IMR-90 (cell line): ENCODE results near the gene NPHS1. TPM values are rescaled to one million over a fixed set of nuclear protein-coding genes. Genes with fewer than 3 reads are reported as not detected.

Source experiments
- ATAC-seq: fragments of 200-7000 bp; cut with Tn5 transposase; 2 replicates; pipeline ENCODE4 v1.9.1; 2020; ENCODE audit warnings: low read depth, mild to moderate bottlenecking, moderate library complexity
- BruUV-seq: library from RNA; stranded (reverse); fragments of 400-500 nt; replicated peaks from 2 replicates; lab custom pipeline; 2021; lab: Mats Ljungman, UMichigan
- CTCF ChIA-PET: fragments of 300-600 bp; formaldehyde crosslinking; extraction: SDS; loops from one replicate; lab custom pipeline; 2021; ENCODE audit warnings: antibody characterized with exemption; lab: Yijun Ruan, JAX
- POLR2A ChIA-PET: fragments of 300-600 bp; sonication (Branson Sonifier 250); formaldehyde crosslinking; loops from one replicate; lab custom pipeline; 2022; ENCODE audit warnings: antibody characterized with exemption; ENCODE audit not compliant: unreplicated experiment; lab: Charles Lee
- DNase-seq: peaks from one replicate; pipeline ENCODE4 v3.0.0; 2013
- H2AFZ ChIP-seq: replicated peaks from 2 replicates; pipeline ENCODE3; 2013; ENCODE audit warnings: low read length, mild to moderate bottlenecking; ENCODE audit not compliant: poor library complexity
- H2AK5ac ChIP-seq: 2 replicates; pipeline ENCODE4 v1.6.1; 2013; ENCODE audit warnings: low read depth, low read length, inconsistent platforms
- H2AK9ac ChIP-seq: replicated peaks from 2 replicates; pipeline ENCODE3; 2013; ENCODE audit warnings: mild to moderate bottlenecking, low read depth, low read length, moderate library complexity; ENCODE audit not compliant: poor library complexity
- H2BK120ac ChIP-seq: 2 replicates; pipeline ENCODE4 v1.6.1; 2013; ENCODE audit warnings: low read depth, low read length, inconsistent platforms
- H2BK15ac ChIP-seq: 3 replicates; pipeline ENCODE4 v1.6.1; 2013; ENCODE audit warnings: low read depth, low read length, inconsistent platforms
- H2BK20ac ChIP-seq: 2 replicates; pipeline ENCODE4 v1.6.1; 2013; ENCODE audit warnings: low read depth, mild to moderate bottlenecking, inconsistent platforms, low read length, moderate library complexity
- H2BK5ac ChIP-seq: 2 replicates; pipeline ENCODE4 v1.6.1; 2013; ENCODE audit warnings: mild to moderate bottlenecking, low read depth, low read length, inconsistent platforms; ENCODE audit not compliant: poor library complexity, severe bottlenecking
- H3K14ac ChIP-seq: replicated peaks from 2 replicates; pipeline ENCODE4 v1.6.1; 2013; ENCODE audit warnings: low read depth, low read length, inconsistent platforms
- H3K18ac ChIP-seq: 2 replicates; pipeline ENCODE4 v1.6.1; 2013; ENCODE audit warnings: low read depth, low read length, control low read depth
- H3K23ac ChIP-seq: 2 replicates; pipeline ENCODE4 v1.6.1; 2013; ENCODE audit warnings: low read depth, low read length, inconsistent platforms
- H3K27ac ChIP-seq: 2 replicates; pipeline ENCODE4 v1.5.1; 2013; ENCODE audit warnings: mild to moderate bottlenecking, control low read depth, low read length; ENCODE audit not compliant: insufficient read depth
- H3K27me3 ChIP-seq: 2 replicates; pipeline ENCODE4 v1.6.1; 2013; ENCODE audit warnings: low read length; ENCODE audit not compliant: control insufficient read depth, insufficient read depth
- H3K36me3 ChIP-seq: 2 replicates; pipeline ENCODE4 v1.6.1; 2013; ENCODE audit warnings: low read length, mixed read lengths; ENCODE audit not compliant: control insufficient read depth, insufficient read depth
- H3K4ac ChIP-seq: 2 replicates; pipeline ENCODE4 v1.6.1; 2013; ENCODE audit warnings: low read depth, low read length, inconsistent platforms
- H3K4me1 ChIP-seq: 2 replicates; pipeline ENCODE4 v1.6.1; 2013; ENCODE audit warnings: low read length, mixed read lengths; ENCODE audit not compliant: control insufficient read depth, insufficient read depth
- H3K4me2 ChIP-seq: 2 replicates; pipeline ENCODE4 v1.6.1; 2013; ENCODE audit warnings: low read depth, mild to moderate bottlenecking, control low read depth, low read length, moderate library complexity
- H3K4me3 ChIP-seq: 2 replicates; pipeline ENCODE4 v1.5.1; 2013; ENCODE audit warnings: low read depth, mild to moderate bottlenecking, control low read depth, low read length, moderate library complexity; ENCODE audit not compliant: insufficient read depth
- H3K56ac ChIP-seq: 2 replicates; pipeline ENCODE4 v1.6.1; 2013; ENCODE audit warnings: low read length, inconsistent platforms; ENCODE audit not compliant: insufficient read depth; ENCODE audit errors: extremely low read depth
- H3K79me1 ChIP-seq, 2 experiments: 2 replicates each; pipeline ENCODE4 v1.6.1; 2013; ENCODE audit warnings: low read length in 2 of 2, inconsistent platforms in 1 of 2, low read depth in 1 of 2
- H3K9ac ChIP-seq: 2 replicates; pipeline ENCODE4 v1.6.1; 2013; ENCODE audit warnings: low read depth, low read length, control low read depth
- H3K9me1 ChIP-seq: 2 replicates; pipeline ENCODE4 v1.6.1; 2013; ENCODE audit warnings: low read length, inconsistent platforms; ENCODE audit not compliant: insufficient read depth
- H3K9me3 ChIP-seq: 2 replicates; pipeline ENCODE4 v1.6.1; 2013; ENCODE audit warnings: low read length; ENCODE audit not compliant: control insufficient read depth, insufficient read depth
- H4K20me1 ChIP-seq: 2 replicates; pipeline ENCODE4 v1.6.1; 2013; ENCODE audit warnings: low read length, inconsistent platforms; ENCODE audit not compliant: insufficient read depth
- H4K5ac ChIP-seq: 2 replicates; pipeline ENCODE4 v1.6.1; 2013; ENCODE audit warnings: mild to moderate bottlenecking, low read depth, low read length, control low read depth
- H4K8ac ChIP-seq, 2 experiments: 2 replicates each; pipeline ENCODE4 v1.6.1; 2013; ENCODE audit warnings: low read depth in 2 of 2, low read length in 2 of 2, control low read depth in 1 of 2, inconsistent platforms in 1 of 2
- H4K91ac ChIP-seq: 2 replicates; pipeline ENCODE4 v1.6.1; 2013; ENCODE audit warnings: low read depth, low read length, inconsistent platforms; ENCODE audit not compliant: insufficient read depth
- BHLHE40 ChIP-seq: fragments of 150-350 bp; IDR thresholded peaks from 2 replicates; pipeline ENCODE4 v1.6.1; 2016; ENCODE audit warnings: mild to moderate bottlenecking, low read depth, low read length
- CEBPB ChIP-seq: IDR thresholded peaks from 2 replicates; pipeline ENCODE4 v1.6.1; 2012; ENCODE audit warnings: low read depth, low read length, improper control_type of control experiment
- CHD1 ChIP-seq: IDR thresholded peaks from 2 replicates; pipeline ENCODE4 v1.6.1; 2012; ENCODE audit warnings: low read depth, low read length, improper control_type of control experiment
- FOS ChIP-seq: fragments of 150-350 bp; IDR thresholded peaks from 2 replicates; pipeline ENCODE4 v1.6.1; 2016; ENCODE audit warnings: low read depth, low read length
- MAFK ChIP-seq: IDR thresholded peaks from 2 replicates; pipeline ENCODE4 v1.6.1; 2012; ENCODE audit warnings: low read depth, low read length, improper control_type of control experiment
- MAZ ChIP-seq: IDR thresholded peaks from 2 replicates; pipeline ENCODE4 v1.6.1; 2012; ENCODE audit warnings: low read depth, mild to moderate bottlenecking, low read length, improper control_type of control experiment, moderate library complexity, borderline replicate concordance
- MXI1 ChIP-seq: IDR thresholded peaks from 2 replicates; pipeline ENCODE4 v1.6.1; 2012; ENCODE audit warnings: low read depth, mild to moderate bottlenecking, low read length, moderate library complexity, borderline replicate concordance
- NFE2L2 ChIP-seq: fragments of 150-350 bp; IDR thresholded peaks from 2 replicates; pipeline ENCODE4 v1.6.1; 2016; ENCODE audit warnings: low read depth, mild to moderate bottlenecking, low read length
- POLR2A ChIP-seq: IDR thresholded peaks from 2 replicates; pipeline ENCODE4 v1.6.1; 2012; ENCODE audit warnings: mild to moderate bottlenecking, low read depth, low read length
- RCOR1 ChIP-seq: IDR thresholded peaks from 2 replicates; pipeline ENCODE4 v1.6.1; 2012; ENCODE audit warnings: mild to moderate bottlenecking, low read length, improper control_type of control experiment; ENCODE audit not compliant: insufficient replicate concordance
- RFX5 ChIP-seq: IDR thresholded peaks from 2 replicates; pipeline ENCODE4 v1.8.0; 2012; ENCODE audit warnings: low read depth, mild to moderate bottlenecking, low read length, moderate library complexity
- SMC3 ChIP-seq: fragments of 150-350 bp; IDR thresholded peaks from 2 replicates; pipeline ENCODE4 v1.6.1; 2016; ENCODE audit warnings: low read depth, mild to moderate bottlenecking, antibody characterized with exemption, low read length, moderate library complexity
- WGBS, 2 experiments: methylation state at CpG; one replicate each; pipeline versions ENCODE4 v1.1.5 to v1.1.7; 2013; ENCODE audit warnings: missing lambda C conversion rate in 2 of 2; ENCODE audit not compliant: insufficient read length in 1 of 2; ENCODE audit errors: extremely low coverage in 2 of 2; 5-methylcytosine and 5-hydroxymethylcytosine counted together
- dilution Hi-C: fragments of 300-500 bp; cut with HindIII; formaldehyde crosslinking; loops from one replicate; pipeline ENCODE4 v1.14.3; 2018; ENCODE audit warnings: low sequenced_read_pairs; ENCODE audit not compliant: unreplicated experiment
- in situ Hi-C: fragments of 300-500 bp; cut with MboI; formaldehyde crosslinking; loops from 3 replicates; pipeline ENCODE4 v1.14.3; 2019; ENCODE audit warnings: low sequenced_read_pairs, inconsistent platforms, mixed read lengths
- intact Hi-C: fragments of 100-400 bp; cut with micrococcal nuclease; formaldehyde crosslinking; loops from 2 replicates; pipeline ENCODE4 v1.10.0; 2022
- polyA plus RNA-seq, 3 experiments: library from polyadenylated mRNA; depleted of rRNA; stranded (reverse); fragments of >200 nt; gene quantifications; 2 replicates each; pipeline ENCODE4 v1.2.3, GENCODE V29; 2012; ENCODE audit warnings: low replicate concordance in 1 of 3
- total RNA-seq: library from RNA; depleted of rRNA; stranded (reverse); fragments of >200 nt; gene quantifications from 2 replicates; pipeline ENCODE4 v1.2.3, GENCODE V29; 2012
- TF ChIP-seq, protein P1 (sequence below): fragments of 150-350 bp; IDR thresholded peaks from 2 replicates; pipeline ENCODE4 v1.6.1; 2017; ENCODE audit warnings: mild to moderate bottlenecking, antibody characterized with exemption, low read length, low read depth
- TF ChIP-seq, protein P2 (sequence below): fragments of 150-350 bp; IDR thresholded peaks from 2 replicates; pipeline ENCODE4 v1.6.1; 2016; ENCODE audit warnings: low read depth, mild to moderate bottlenecking, low read length, moderate library complexity, borderline replicate concordance
- TF ChIP-seq, protein P3 (sequence below): conservative IDR thresholded peaks from 2 replicates; pipeline ENCODE4 v1.5.1; 2012; ENCODE audit warnings: mild to moderate bottlenecking, low read depth, low read length, improper control_type of control experiment

NPHS1 gene
- total and polyA plus RNA-seq, 2 of the 4 experiments (the other 2 are of a cell fraction) = not detected

DNA sequence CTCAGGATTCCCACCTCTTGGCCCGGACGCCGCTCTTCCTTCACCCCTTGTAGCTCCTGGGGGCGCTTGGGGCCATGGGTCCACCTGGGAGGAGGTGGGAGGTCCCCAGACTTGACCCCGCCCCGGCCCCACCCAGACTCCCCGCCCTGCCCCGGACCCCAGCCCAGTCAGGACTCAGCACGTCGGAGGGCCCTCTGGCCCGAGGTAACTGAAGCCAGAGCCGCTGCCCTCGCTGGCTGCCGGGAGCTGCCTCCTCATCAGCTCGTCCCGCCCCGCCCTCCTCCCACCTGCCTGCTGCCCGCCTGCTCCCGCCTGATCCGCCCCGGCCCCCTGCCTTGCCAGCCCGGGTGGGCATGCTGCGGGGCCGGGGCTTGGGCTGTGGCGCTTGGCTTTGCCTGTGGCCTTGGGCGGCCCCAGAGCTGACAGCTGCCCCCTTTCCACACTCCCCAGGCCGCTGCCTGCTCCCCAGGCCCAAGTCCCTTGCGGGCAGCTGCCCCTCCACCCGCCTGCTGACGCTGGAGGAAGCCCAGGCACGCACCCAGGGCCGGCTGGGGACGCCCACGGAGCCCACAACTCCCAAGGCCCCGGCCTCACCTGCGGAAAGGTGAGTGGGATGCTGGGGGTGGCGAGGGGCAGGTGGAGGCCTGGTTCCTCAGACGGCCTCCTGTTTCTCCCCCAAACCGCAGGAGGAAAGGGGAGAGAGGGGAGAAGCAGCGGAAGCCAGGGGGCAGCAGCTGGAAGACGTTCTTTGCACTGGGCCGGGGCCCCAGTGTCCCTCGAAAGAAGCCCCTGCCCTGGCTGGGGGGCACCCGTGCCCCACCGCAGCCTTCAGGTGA lies 67.6 kb downstream of the NPHS1 start:
- H3K9ac ChIP-seq = no peak overlapping the region
- H3K4me3 ChIP-seq = no peak overlapping the region
- no peaks in the 10 kb centered on the region for H3K9me3 ChIP-seq
- no peak overlapping the region for H3K4me2 ChIP-seq
- no peak overlapping the region for H3K4ac ChIP-seq
- no peak overlapping the region for H4K5ac ChIP-seq
- POLR2A ChIA-PET = no interaction called here
- TF ChIP-seq RCOR1 = no peak
- TF ChIP-seq POLR2A = no peak
- TF ChIP-seq FOS = no peak
- TF ChIP-seq, protein P1, sequence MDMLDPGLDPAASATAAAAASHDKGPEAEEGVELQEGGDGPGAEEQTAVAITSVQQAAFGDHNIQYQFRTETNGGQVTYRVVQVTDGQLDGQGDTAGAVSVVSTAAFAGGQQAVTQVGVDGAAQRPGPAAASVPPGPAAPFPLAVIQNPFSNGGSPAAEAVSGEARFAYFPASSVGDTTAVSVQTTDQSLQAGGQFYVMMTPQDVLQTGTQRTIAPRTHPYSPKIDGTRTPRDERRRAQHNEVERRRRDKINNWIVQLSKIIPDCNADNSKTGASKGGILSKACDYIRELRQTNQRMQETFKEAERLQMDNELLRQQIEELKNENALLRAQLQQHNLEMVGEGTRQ = no peak
- TF ChIP-seq MAFK = no peak
- no peak for TF ChIP-seq RFX5
- TF ChIP-seq, protein P2, sequence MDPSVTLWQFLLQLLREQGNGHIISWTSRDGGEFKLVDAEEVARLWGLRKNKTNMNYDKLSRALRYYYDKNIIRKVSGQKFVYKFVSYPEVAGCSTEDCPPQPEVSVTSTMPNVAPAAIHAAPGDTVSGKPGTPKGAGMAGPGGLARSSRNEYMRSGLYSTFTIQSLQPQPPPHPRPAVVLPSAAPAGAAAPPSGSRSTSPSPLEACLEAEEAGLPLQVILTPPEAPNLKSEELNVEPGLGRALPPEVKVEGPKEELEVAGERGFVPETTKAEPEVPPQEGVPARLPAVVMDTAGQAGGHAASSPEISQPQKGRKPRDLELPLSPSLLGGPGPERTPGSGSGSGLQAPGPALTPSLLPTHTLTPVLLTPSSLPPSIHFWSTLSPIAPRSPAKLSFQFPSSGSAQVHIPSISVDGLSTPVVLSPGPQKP = no peak
- no peak for TF ChIP-seq CEBPB
- TF ChIP-seq SMC3 = no peak
- TF ChIP-seq MAZ = no peak
- no peak for TF ChIP-seq NFE2L2
- no peak for TF ChIP-seq BHLHE40
- no peak for TF ChIP-seq CHD1
- no peak for TF ChIP-seq MXI1
- TF ChIP-seq, protein P3, sequence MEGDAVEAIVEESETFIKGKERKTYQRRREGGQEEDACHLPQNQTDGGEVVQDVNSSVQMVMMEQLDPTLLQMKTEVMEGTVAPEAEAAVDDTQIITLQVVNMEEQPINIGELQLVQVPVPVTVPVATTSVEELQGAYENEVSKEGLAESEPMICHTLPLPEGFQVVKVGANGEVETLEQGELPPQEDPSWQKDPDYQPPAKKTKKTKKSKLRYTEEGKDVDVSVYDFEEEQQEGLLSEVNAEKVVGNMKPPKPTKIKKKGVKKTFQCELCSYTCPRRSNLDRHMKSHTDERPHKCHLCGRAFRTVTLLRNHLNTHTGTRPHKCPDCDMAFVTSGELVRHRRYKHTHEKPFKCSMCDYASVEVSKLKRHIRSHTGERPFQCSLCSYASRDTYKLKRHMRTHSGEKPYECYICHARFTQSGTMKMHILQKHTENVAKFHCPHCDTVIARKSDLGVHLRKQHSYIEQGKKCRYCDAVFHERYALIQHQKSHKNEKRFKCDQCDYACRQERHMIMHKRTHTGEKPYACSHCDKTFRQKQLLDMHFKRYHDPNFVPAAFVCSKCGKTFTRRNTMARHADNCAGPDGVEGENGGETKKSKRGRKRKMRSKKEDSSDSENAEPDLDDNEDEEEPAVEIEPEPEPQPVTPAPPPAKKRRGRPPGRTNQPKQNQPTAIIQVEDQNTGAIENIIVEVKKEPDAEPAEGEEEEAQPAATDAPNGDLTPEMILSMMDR = no peak
- DNase-seq = no peak
- no peak overlapping the region for H3K27ac ChIP-seq
- no peak overlapping the region for H2BK20ac ChIP-seq
- no peak overlapping the region for H3K14ac ChIP-seq
- H3K18ac ChIP-seq = no peak overlapping the region
- H3K56ac ChIP-seq = no peak overlapping the region
- H2AK5ac ChIP-seq = no peak overlapping the region
- H3K4me1 ChIP-seq = no peaks in the 10 kb centered on the region
- H2BK120ac ChIP-seq = no peak overlapping the region
- H3K36me3 ChIP-seq = peaks cover 14% of the 10 kb centered on the region
- no peak overlapping the region for H2BK15ac ChIP-seq
- ATAC-seq = no peak
- no peaks in the 10 kb centered on the region for H3K9me1 ChIP-seq
- no peak overlapping the region for H4K91ac ChIP-seq
- no peak overlapping the region for H4K8ac ChIP-seq
- 79% methylated on average over 5 of the region's 45 CpGs; no CpG with 5 or more reads in 1 of the 2 experiments for WGBS, 2 experiments
- H2AFZ ChIP-seq = no peak overlapping the region
- no peak overlapping the region for H3K23ac ChIP-seq
- CTCF ChIA-PET = no interaction called here
- H3K79me1 ChIP-seq = no peaks in the 10 kb centered on the region
- H2AK9ac ChIP-seq = no peak overlapping the region
- dilution Hi-C loops = no loop called here
- no peaks in the 10 kb centered on the region for H3K27me3 ChIP-seq
- in situ Hi-C loops = no loop called here
- no peaks in the 10 kb centered on the region for H4K20me1 ChIP-seq
- no TSS peak for BruUV-seq
- intact Hi-C loops = no loop called here
- no peak overlapping the region for H2BK5ac ChIP-seq
